PC-9 (cell line): Measurements from ENCODE around the gene ETV7.

Experiments
- CTCF ChIP-seq: fragments of 200-600 bp; sonication (generic); conservative IDR thresholded peaks from 2 replicates; pipeline ENCODE4 v1.6.1; 2017; ENCODE audit warnings: mixed run types, antibody characterized with exemption, mild to moderate bottlenecking, moderate library complexity
- EZH2 ChIP-seq: fragments of 200-600 bp; sonication (generic); IDR thresholded peaks from 2 replicates; pipeline ENCODE4 v1.8.0; 2017; ENCODE audit warnings: antibody characterized with exemption, low read depth

GRCh38 chr6:36320475-36320874, 67.0 kb downstream of the ETV7 start:
- TF ChIP-seq CTCF (no peak), EZH2 (no peak)
